Measurements from ENCODE around the gene FARS2. TPM values are rescaled to one million over a fixed set of nuclear protein-coding genes. Genes with fewer than 3 reads are reported as not detected.

Gene FARS2
- total and polyA plus RNA-seq, 7 donors: 10.6 to 17.5 (median 14.4) TPM

DNA sequence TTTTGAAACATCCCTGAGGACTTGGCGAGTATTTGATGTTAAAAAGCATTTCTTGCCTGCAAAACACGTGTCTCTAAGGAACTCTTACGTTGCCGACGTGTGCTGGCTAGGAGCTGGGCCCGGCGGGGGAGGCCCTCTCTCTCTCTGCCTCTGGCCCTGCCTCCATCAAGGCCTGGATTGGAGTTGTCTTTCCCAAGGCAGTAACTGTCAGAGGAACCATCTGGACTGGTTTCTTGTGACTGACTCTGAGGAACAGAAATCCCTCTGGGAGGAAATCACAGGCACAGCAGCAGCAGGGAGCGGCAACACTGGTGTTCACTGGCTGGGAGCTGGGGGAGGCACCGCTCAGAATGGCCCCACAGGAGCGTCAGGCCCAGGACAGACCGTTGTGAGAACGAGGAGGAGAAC is 501.3 kb downstream of the FARS2 start:
- H3K27ac ChIP-seq: peak overlapping the region; percentile 89
- TF ChIP-seq, protein P1, sequence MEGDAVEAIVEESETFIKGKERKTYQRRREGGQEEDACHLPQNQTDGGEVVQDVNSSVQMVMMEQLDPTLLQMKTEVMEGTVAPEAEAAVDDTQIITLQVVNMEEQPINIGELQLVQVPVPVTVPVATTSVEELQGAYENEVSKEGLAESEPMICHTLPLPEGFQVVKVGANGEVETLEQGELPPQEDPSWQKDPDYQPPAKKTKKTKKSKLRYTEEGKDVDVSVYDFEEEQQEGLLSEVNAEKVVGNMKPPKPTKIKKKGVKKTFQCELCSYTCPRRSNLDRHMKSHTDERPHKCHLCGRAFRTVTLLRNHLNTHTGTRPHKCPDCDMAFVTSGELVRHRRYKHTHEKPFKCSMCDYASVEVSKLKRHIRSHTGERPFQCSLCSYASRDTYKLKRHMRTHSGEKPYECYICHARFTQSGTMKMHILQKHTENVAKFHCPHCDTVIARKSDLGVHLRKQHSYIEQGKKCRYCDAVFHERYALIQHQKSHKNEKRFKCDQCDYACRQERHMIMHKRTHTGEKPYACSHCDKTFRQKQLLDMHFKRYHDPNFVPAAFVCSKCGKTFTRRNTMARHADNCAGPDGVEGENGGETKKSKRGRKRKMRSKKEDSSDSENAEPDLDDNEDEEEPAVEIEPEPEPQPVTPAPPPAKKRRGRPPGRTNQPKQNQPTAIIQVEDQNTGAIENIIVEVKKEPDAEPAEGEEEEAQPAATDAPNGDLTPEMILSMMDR (IDR thresholded peaks at IDR 0.05): no peak
- intact Hi-C loops (cut with DNase I): loop anchor here in 1 of 2 donors (10.0 kb wide), 1 partner anchor 288 kb away; no protein-coding TSS in a partner anchor
- WGBS, 3 donors: 74 to 83% (median 78%) methylated on average over 12 of the region's 12 CpGs
- DNase-seq (peak in 1 of 2 donors; percentile 64), ATAC-seq (no peak)
- H3K4me3 ChIP-seq: no peak overlapping the region
- peaks cover 36% of the 10 kb centered on the region for H3K4me1 ChIP-seq
- no peaks in the 10 kb centered on the region for H3K27me3 ChIP-seq (ENCODE audit: insufficient read depth in 3 of 3, low read length in 2 of 3)
- H3K36me3 ChIP-seq (ENCODE audit: insufficient read depth in 1 of 2, low read depth in 1 of 2): no peaks in the 10 kb centered on the region
- H3K9me3 ChIP-seq: no peaks in the 10 kb centered on the region

DNA sequence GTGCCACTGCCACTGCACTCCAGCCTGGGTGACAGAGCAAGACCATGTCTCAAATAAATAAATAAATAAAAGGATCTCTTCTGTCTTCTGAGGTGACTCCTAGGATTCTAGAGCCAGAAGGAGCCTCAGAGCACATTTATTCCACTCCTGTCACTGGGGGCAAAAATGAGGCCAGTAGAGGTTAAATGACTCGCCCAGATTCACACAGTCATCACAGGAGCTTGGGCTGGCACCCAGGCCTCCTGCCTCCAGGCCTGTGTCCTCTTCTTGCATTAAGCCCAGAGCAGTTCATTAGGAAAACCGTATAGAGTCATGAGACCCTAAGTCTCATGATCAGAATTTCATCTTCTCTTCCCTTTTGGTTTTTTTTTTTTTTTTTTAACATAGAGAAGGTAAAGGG is 502.1 kb downstream of the FARS2 start:
- Histone ChIP-seq H3K36me3 (ENCODE audit: insufficient read depth in 1 of 2, low read depth in 1 of 2) (no peaks in the 10 kb centered on the region), H3K4me1 (peaks cover 36% of the 10 kb centered on the region), H3K9me3 (peaks cover 1% of the 10 kb centered on the region), H3K27me3 (ENCODE audit: insufficient read depth in 3 of 3, low read length in 2 of 3) (no peaks in the 10 kb centered on the region), H3K4me3 (no peak overlapping the region), H3K27ac (peak overlapping the region; percentile 89)
- ATAC-seq (peak in 2 of 4 donors; percentile 17 to 18), DNase-seq (no peak)
- WGBS, 3 donors: 91 to 96% (median 96%) methylated on average over 2 of the region's 2 CpGs
- TF ChIP-seq, protein P1 (IDR thresholded peaks at IDR 0.05): no peak
- intact Hi-C loops (cut with DNase I): loop anchor here in 1 of 2 donors (10.0 kb wide), 1 partner anchor 289 kb away; no protein-coding TSS in a partner anchor

DNA sequence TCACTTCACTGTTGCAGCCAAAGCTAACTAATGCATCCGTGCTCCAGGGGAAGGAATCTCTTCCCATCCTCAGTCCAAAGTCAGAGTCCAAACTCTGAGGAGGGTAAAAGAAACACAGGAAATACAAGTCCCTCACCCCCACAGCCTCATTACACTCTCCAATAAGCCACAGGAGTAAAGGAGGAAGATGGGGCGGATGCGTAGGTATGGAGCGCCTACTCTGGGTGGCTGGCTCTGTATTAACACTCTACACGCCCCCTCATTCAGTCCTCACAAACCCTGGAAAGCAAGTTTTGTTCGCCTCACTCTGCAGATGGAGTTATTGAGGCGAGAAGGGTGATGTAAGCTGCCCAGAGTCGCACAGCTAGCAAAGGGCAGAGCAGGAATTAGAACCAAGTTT is 502.6 kb downstream of the FARS2 start:
- DNase-seq: no peak
- WGBS, 3 donors: 73 to 82% (median 77%) methylated on average over 8 of the region's 8 CpGs
- Histone ChIP-seq H3K4me3 (no peak overlapping the region), H3K27me3 (ENCODE audit: insufficient read depth in 3 of 3, low read length in 2 of 3) (no peaks in the 10 kb centered on the region), H3K9me3 (peaks cover 6% of the 10 kb centered on the region), H3K36me3 (ENCODE audit: insufficient read depth in 1 of 2, low read depth in 1 of 2) (no peaks in the 10 kb centered on the region), H3K27ac (peak overlapping the region; percentile 89), H3K4me1 (peaks cover 36% of the 10 kb centered on the region)
- peak in 3 of 4 donors; percentile 1 to 4 (median 1) for ATAC-seq
- intact Hi-C loops (cut with DNase I): loop anchor here in 1 of 2 donors (10.0 kb wide), 1 partner anchor 289 kb away; no protein-coding TSS in a partner anchor
- TF ChIP-seq, protein P1 (IDR thresholded peaks at IDR 0.05): no peak

DNA sequence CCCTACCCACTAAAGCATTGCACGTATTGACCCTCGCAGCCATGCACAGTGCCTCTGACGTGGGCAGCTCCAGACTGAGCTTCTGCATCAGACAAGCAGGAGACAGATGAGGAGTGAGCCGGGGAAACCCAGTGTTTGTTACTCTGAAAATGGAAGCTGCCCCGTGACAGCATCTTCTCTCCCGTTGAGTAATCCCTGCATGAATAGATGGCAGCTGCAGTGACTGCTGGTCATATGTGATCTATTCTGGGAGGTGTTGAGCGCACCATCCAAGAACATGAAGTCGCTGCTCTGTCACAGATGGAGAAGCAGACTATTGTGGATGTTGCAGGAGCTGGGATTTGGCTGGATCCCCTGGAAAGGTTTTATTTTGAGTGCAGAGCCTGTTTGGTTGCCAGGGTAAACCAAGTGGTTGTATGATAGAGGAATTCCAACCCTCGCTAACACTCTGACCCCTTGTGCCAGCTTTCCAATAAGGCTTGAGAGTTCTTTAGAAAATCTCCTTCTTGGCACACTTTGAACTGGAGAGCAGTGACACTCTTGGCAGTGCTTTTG is 503.2 kb downstream of the FARS2 start:
- Histone ChIP-seq H3K27me3 (ENCODE audit: insufficient read depth in 3 of 3, low read length in 2 of 3) (no peaks in the 10 kb centered on the region), H3K36me3 (ENCODE audit: insufficient read depth in 1 of 2, low read depth in 1 of 2) (no peaks in the 10 kb centered on the region), H3K9me3 (peaks cover 7% of the 10 kb centered on the region), H3K27ac (peak overlapping the region; percentile 89), H3K4me1 (peaks cover 36% of the 10 kb centered on the region), H3K4me3 (peak overlapping the region; percentile 35)
- TF ChIP-seq, protein P1 (IDR thresholded peaks at IDR 0.05): no peak
- WGBS, 3 donors: 26 to 30% (median 26%) methylated on average over 9 of the region's 9 CpGs
- DNase-seq (peak; percentile 50 to 79), ATAC-seq (peak; percentile 93 to 94 (median 94))
- intact Hi-C loops (cut with DNase I): loop anchor here in 1 of 2 donors (10.0 kb wide), 1 partner anchor 290 kb away; no protein-coding TSS in a partner anchor
